PC-9 (cell line): ENCODE results near the gene CAPN15. TPM values are rescaled to one million over a fixed set of nuclear protein-coding genes. Genes with fewer than 3 reads are reported as not detected.
"Not testable (repeated sequence)": the region's sequence is repeated elsewhere in the genome, so short reads cannot be mapped to it uniquely, and the experiment has no call there.

Experiments
- BruUV-seq: library from RNA; stranded (reverse); fragments of 400-500 nt; replicated peaks from 2 replicates; lab custom pipeline; 2021; lab: Mats Ljungman, UMichigan
- CTCF ChIA-PET: fragments of 300-600 bp; sonication (Branson Sonifier 250); formaldehyde crosslinking; loops from one replicate; lab custom pipeline; 2022; ENCODE audit warnings: antibody characterized with exemption; lab: Charles Lee
- POLR2A ChIA-PET: fragments of 300-600 bp; sonication (Branson Sonifier 250); formaldehyde crosslinking; loops from one replicate; lab custom pipeline; 2022; ENCODE audit warnings: antibody characterized with exemption; ENCODE audit not compliant: unreplicated experiment; lab: Charles Lee
- DNase-seq, 2 experiments: peaks; one replicate each; pipeline versions ENCODE4 v3.0.0 to v3.0.0-alpha.2; 2015 to 2022; ENCODE audit warnings: mixed read lengths in 1 of 2
- H2AFZ ChIP-seq: fragments of 200-600 bp; sonication (generic); 2 replicates; pipeline ENCODE4 v1.8.1; 2017; ENCODE audit warnings: antibody characterized with exemption
- H3F3A ChIP-seq: fragments of 200-600 bp; sonication (generic); 2 replicates; pipeline ENCODE4 v1.8.1; 2017; ENCODE audit warnings: antibody characterized with exemption, mild to moderate bottlenecking, low read depth; ENCODE audit not compliant: insufficient read depth
- H3K27ac ChIP-seq: fragments of 200-600 bp; sonication (generic); 2 replicates; pipeline ENCODE4 v1.6.1; 2016; ENCODE audit warnings: mixed run types
- H3K27me3 ChIP-seq: fragments of 200-600 bp; sonication (generic); 2 replicates; pipeline ENCODE4 v1.6.1; 2016; ENCODE audit warnings: low read depth, mixed run types; ENCODE audit not compliant: insufficient read depth
- H3K36me3 ChIP-seq: fragments of 200-600 bp; sonication (generic); 2 replicates; pipeline ENCODE4 v1.6.1; 2016; ENCODE audit warnings: low read depth, mixed run types
- H3K4me1 ChIP-seq: fragments of 200-600 bp; sonication (generic); replicated peaks from 2 replicates; pipeline ENCODE4 v1.6.1; 2016; ENCODE audit warnings: mixed run types; ENCODE audit not compliant: insufficient read depth
- H3K4me2 ChIP-seq: fragments of 200-600 bp; sonication (generic); 2 replicates; pipeline ENCODE4 v1.6.1; 2017; ENCODE audit warnings: mixed run types
- H3K4me3 ChIP-seq: fragments of 200-600 bp; sonication (generic); 2 replicates; pipeline ENCODE4 v1.6.1; 2016; ENCODE audit warnings: mixed run types
- H3K79me2 ChIP-seq: fragments of 200-600 bp; sonication (generic); 2 replicates; pipeline ENCODE4 v1.6.1; 2017; ENCODE audit warnings: low read depth, mixed run types
- H3K9me2 ChIP-seq: fragments of 200-600 bp; sonication (generic); 2 replicates; pipeline ENCODE4 v1.8.1; 2017; ENCODE audit warnings: mild to moderate bottlenecking; ENCODE audit not compliant: insufficient read depth
- H3K9me3 ChIP-seq: fragments of 200-600 bp; sonication (generic); 2 replicates; pipeline ENCODE4 v1.8.1; 2016; ENCODE audit warnings: low read depth; ENCODE audit not compliant: insufficient read depth
- H4K20me1 ChIP-seq: fragments of 200-600 bp; sonication (generic); 2 replicates; pipeline ENCODE4 v1.8.1; 2017; ENCODE audit not compliant: insufficient read depth
- EZH2 ChIP-seq: fragments of 200-600 bp; sonication (generic); IDR thresholded peaks from 2 replicates; pipeline ENCODE4 v1.8.0; 2017; ENCODE audit warnings: antibody characterized with exemption, low read depth
- intact Hi-C: fragments of 100-400 bp; cut with micrococcal nuclease; formaldehyde crosslinking; loops from one replicate; pipeline ENCODE4 v1.10.0; 2022; ENCODE audit not compliant: unreplicated experiment
- total RNA-seq: library from RNA; stranded (reverse); gene quantifications from 2 replicates; pipeline ENCODE4 v1.2.3, GENCODE V29; 2021
- TF ChIP-seq, protein P1 (sequence below): fragments of 200-600 bp; sonication (generic); conservative IDR thresholded peaks from 2 replicates; pipeline ENCODE4 v1.6.1; 2017; ENCODE audit warnings: mixed run types, antibody characterized with exemption, mild to moderate bottlenecking, moderate library complexity

CAPN15 gene
- total RNA-seq, 1 experiment from 2014 or later, result 66.8 TPM

DNA sequence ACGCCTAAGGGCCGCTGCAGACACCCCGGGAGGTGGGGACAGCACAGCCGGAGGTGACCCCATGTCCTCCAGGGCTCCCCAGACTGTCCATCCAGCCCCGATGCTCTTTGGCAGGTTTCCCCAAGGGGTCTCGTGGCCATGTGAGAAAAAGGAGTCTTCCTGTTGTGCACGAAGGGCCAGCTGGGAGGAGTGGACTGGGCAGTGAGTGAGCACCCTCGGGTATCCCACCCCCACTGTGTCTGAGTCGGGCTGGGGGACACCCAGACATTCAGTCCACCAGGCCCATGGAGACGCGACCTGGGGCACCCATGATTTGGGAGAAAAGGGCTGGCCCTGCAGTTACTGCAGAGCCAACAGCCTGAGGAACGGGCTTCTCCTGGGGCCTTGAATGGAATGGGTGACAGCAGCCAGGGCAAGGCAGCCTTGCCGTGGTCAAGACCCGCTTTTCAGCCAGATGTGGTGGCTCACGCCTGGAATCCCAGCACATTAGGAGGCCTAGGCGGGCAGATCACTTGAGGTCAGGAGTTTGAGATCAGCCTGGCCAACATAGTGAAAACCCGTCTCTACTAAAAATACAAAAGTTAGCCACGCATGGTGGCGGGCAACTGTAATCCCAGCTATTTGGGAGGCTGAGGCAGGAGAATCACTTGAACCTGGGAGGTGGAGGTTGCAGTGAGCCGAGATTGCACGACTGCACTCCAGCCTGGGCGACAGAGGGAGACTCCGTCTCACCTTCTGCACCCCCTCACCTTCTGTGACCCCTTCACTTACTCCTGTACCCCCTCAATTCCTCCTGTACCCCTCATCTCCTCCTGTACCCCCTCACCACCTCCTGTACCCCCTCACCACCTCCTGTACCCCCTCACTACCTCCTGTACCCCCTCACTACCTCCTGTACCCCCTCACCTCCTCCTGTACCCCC lies 24.1 kb upstream of the CAPN15 start:
- H3K9me2 ChIP-seq, result no peaks in the 10 kb centered on the region
- POLR2A ChIA-PET, result no interaction called here
- H3F3A ChIP-seq, result no peaks in the 10 kb centered on the region; the same call in 1 of the 2 replicates
- H3K4me2 ChIP-seq, result no peak overlapping the region
- intact Hi-C loops, result no loop called here
- CTCF ChIA-PET, result interaction anchor here (0.6 kb wide), 1 partner anchor 23 kb away, joined by 3 read pairs; no protein-coding TSS in a partner anchor
- H4K20me1 ChIP-seq, result 0 out of 2 replicates have a peak, but pooled peaks cover 2% of the 10 kb centered on the region
- H3K4me1 ChIP-seq, result no peaks in the 10 kb centered on the region
- DNase-seq, result no peak
- H3K9me3 ChIP-seq, result no peaks in the 10 kb centered on the region
- H3K27ac ChIP-seq, result no peak overlapping the region
- TF ChIP-seq, protein P1, sequence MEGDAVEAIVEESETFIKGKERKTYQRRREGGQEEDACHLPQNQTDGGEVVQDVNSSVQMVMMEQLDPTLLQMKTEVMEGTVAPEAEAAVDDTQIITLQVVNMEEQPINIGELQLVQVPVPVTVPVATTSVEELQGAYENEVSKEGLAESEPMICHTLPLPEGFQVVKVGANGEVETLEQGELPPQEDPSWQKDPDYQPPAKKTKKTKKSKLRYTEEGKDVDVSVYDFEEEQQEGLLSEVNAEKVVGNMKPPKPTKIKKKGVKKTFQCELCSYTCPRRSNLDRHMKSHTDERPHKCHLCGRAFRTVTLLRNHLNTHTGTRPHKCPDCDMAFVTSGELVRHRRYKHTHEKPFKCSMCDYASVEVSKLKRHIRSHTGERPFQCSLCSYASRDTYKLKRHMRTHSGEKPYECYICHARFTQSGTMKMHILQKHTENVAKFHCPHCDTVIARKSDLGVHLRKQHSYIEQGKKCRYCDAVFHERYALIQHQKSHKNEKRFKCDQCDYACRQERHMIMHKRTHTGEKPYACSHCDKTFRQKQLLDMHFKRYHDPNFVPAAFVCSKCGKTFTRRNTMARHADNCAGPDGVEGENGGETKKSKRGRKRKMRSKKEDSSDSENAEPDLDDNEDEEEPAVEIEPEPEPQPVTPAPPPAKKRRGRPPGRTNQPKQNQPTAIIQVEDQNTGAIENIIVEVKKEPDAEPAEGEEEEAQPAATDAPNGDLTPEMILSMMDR, result no peak
- no peak for TF ChIP-seq EZH2
- no peak overlapping the region for H3K4me3 ChIP-seq
- H3K27me3 ChIP-seq, result no peaks in the 10 kb centered on the region
- H3K36me3 ChIP-seq, result no peaks in the 10 kb centered on the region
- H3K79me2 ChIP-seq, result no peaks in the 10 kb centered on the region
- no TSS peak for BruUV-seq
- no peak overlapping the region for H2AFZ ChIP-seq

DNA sequence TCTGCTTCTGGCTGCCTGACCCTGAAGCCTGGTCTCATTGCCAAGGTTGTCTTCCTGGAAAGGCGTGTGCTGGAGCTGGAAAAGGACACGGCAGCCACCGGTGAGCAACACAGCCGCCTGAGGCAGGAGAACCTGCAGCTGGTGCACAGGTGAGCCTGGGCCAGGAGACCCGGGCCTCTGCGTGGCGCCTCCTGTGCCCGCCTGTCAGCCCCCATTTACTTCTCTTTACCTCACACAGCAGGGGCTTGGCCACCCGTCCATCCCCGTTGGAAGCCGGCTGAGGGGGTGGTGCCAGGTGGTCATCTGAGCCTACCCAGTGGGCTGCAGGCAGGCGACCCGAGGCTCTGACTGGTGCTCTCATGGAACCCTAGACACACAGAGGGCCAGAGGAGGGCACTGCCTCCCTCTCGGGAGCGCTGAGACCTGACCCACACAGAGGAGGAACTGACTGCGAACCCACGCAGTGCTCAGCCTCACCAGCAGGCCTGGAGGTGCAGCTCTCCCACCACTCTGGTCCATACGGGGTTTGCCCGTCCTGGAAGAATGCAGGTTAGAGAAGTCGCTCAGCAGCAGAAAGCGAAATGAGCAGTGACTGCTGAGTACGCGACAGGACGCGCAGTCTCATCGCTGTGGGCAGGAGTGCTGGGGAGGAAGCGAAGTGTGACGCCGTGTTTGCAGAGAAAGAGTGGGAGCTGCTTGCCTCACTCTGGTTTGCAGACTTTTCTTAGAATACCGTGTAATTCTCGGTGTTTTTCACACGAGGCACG lies 21.9 kb upstream of the CAPN15 start:
- no peaks in the 10 kb centered on the region for H3K79me2 ChIP-seq
- no peak overlapping the region for H3K4me2 ChIP-seq
- H4K20me1 ChIP-seq, result no peaks in the 10 kb centered on the region
- H2AFZ ChIP-seq, result no peak overlapping the region
- CTCF ChIA-PET, result no interaction called here
- no peak overlapping the region for H3K4me3 ChIP-seq
- intact Hi-C loops, result no loop called here
- DNase-seq, result no peak
- no peaks in the 10 kb centered on the region for H3K9me3 ChIP-seq
- POLR2A ChIA-PET, result no interaction called here
- no peaks in the 10 kb centered on the region; the same call in 1 of the 2 replicates for H3F3A ChIP-seq
- no peaks in the 10 kb centered on the region for H3K9me2 ChIP-seq
- no peaks in the 10 kb centered on the region for H3K27me3 ChIP-seq
- H3K27ac ChIP-seq, result no peak overlapping the region
- BruUV-seq, result no TSS peak
- TF ChIP-seq, protein P1, result no peak
- TF ChIP-seq EZH2, result no peak
- no peaks in the 10 kb centered on the region for H3K4me1 ChIP-seq
- no peaks in the 10 kb centered on the region for H3K36me3 ChIP-seq

DNA sequence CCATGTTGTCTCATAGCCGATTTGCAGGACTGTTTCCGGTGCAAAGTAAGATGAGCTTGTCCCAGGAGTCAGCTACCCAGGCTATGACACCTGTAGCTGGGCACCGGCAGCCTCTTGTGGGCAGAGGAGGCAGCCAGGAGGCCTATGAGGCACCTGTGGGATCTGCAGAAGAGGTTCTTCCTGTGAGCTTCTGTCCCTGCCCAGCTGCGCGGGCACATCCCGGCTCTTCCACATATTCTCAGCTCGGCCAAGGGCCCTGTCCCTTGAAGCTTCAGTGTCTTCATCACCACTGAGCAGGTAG lies 21.3 kb upstream of the CAPN15 start:
- Histone ChIP-seq H2AFZ (no peak overlapping the region), H3F3A (no peaks in the 10 kb centered on the region; the same call in 1 of the 2 replicates), H4K20me1 (no peaks in the 10 kb centered on the region), H3K36me3 (no peaks in the 10 kb centered on the region), H3K9me3 (no peaks in the 10 kb centered on the region), H3K4me2 (no peak overlapping the region), H3K27me3 (no peaks in the 10 kb centered on the region), H3K4me1 (no peaks in the 10 kb centered on the region), H3K9me2 (no peaks in the 10 kb centered on the region), H3K27ac (no peak overlapping the region), H3K4me3 (no peak overlapping the region), H3K79me2 (no peaks in the 10 kb centered on the region)
- no peak for DNase-seq
- TF ChIP-seq EZH2, result no peak
- TF ChIP-seq, protein P1, result no peak
- POLR2A ChIA-PET, result no interaction called here
- intact Hi-C loops, result no loop called here
- BruUV-seq, result no TSS peak
- CTCF ChIA-PET, result no interaction called here

DNA sequence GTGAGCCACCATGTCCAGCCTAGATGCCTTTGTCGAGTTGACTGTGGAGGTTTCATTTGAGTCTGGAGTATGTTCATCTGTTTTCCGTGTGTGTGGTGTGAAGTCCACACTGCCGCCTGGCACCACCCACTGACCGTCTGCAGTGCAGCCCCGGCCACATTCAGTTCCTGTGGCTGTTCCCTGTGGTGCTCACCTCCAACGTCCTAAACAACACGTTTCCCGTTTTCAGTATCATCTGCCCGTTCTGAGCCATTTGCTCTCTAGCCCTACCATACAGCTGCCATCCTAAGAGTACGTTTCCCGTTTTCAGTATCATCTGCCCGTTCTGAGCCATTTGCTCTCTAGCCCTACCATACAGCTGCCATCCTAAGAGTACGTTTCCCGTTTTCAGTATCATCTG lies 20.0 kb upstream of the CAPN15 start:
- POLR2A ChIA-PET, H3K4me1 ChIP-seq, H4K20me1 ChIP-seq, H3K4me2 ChIP-seq, BruUV-seq, DNase-seq, H3K27ac ChIP-seq, H3K4me3 ChIP-seq, intact Hi-C loops, H3F3A ChIP-seq, H3K36me3 ChIP-seq, H2AFZ ChIP-seq, H3K9me2 ChIP-seq, H3K79me2 ChIP-seq, H3K9me3 ChIP-seq, H3K27me3 ChIP-seq: not testable (repeated sequence)
- CTCF ChIA-PET, result interaction anchor here (0.7 kb wide), 1 partner anchor 407 kb away, joined by 4 read pairs; no protein-coding TSS in a partner anchor
